Measurements from ENCODE around the gene DDOST.

DNA sequence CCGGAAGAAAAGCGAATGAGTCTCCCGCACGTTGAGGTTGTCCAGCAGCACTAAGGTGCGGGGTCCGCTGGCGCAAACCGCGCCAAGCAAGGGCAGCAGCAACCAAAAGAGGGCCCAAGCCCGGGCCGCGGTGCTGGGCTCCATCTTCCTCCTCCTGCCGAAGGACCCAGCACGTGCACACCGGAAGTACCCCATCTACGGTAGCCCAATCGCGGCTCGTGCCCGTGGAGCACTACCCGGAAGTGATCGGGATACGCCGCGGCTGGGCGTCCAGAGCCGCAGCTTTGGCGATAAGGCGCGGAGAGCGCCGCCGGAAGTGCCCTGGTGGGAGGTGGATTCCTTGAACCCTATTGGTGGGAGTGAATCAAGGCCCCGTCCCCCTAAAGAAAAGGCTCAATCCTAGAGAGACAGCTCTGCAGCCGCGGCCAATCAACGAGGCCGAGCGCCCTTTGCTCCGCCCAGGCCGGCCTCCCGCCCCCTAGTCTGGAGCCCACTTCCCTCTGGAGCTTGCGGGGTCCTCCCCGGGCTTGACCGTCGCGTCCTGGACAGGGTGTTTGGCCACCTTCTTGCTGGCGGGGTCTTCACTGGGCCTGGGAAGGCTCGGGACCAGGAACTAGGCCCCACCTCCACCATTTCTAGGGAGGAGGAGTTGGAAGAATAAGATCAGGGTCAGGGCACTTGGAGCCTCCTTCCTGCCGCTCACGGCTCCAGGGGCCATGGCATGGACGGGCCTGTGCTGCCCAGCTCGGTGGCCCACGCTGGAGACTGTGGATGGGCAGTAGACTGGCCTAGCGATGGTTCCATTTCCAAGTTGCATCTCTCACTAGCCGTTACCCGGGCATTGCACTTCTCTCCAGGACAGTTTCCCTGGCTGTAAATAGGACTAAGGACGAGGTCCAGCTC lies at the start of gene DDOST:
- TF ChIP-seq, protein P1, sequence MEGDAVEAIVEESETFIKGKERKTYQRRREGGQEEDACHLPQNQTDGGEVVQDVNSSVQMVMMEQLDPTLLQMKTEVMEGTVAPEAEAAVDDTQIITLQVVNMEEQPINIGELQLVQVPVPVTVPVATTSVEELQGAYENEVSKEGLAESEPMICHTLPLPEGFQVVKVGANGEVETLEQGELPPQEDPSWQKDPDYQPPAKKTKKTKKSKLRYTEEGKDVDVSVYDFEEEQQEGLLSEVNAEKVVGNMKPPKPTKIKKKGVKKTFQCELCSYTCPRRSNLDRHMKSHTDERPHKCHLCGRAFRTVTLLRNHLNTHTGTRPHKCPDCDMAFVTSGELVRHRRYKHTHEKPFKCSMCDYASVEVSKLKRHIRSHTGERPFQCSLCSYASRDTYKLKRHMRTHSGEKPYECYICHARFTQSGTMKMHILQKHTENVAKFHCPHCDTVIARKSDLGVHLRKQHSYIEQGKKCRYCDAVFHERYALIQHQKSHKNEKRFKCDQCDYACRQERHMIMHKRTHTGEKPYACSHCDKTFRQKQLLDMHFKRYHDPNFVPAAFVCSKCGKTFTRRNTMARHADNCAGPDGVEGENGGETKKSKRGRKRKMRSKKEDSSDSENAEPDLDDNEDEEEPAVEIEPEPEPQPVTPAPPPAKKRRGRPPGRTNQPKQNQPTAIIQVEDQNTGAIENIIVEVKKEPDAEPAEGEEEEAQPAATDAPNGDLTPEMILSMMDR (IDR thresholded peaks at IDR 0.05): no peak
- no peak for TF ChIP-seq POLR2A (IDR thresholded peaks at IDR 0.05)
